ENCODE measurements around the gene LDLRAD4. TPM values are rescaled to one million over a fixed set of nuclear protein-coding genes. Genes with fewer than 3 reads are reported as not detected.

The LDLRAD4 gene
- total RNA-seq, 1 experiment from 2014 or later = not detected

DNA sequence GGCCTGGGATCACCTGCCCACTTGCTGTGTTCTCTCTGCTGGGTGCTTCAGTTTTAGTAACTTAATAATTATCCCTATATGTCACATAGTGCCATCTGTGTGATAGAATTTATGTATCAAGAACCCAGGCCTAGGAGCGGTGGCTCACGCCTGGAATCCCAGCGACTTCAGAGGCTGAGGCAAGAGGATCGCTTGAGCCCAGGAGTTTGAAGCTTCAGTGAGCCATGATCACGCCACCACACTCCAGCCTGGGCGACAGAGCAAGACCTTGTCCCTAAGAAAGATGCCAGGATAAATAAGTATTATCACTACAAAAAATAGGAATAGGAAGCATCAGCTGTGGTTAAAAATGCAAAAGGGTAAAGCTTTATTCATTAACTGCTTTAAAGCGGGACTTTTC, 267.0 kb downstream of the LDLRAD4 start:
- no peak overlapping the region for H2AFZ ChIP-seq (ENCODE audit: low read length)
- intact Hi-C loops (cut with micrococcal nuclease) = no loop called here
- no peaks in the 10 kb centered on the region for H3K79me2 ChIP-seq (ENCODE audit: low read length)
- no peaks in the 10 kb centered on the region for H3K36me3 ChIP-seq (ENCODE audit: low read depth, low read length)
- no peaks in the 10 kb centered on the region for H3K4me1 ChIP-seq (ENCODE audit: insufficient read depth, low read length)
- DNase-seq (no peak), ATAC-seq (no peak)
- no peak overlapping the region for H3K9ac ChIP-seq (ENCODE audit: low read length)
- H3K27me3 ChIP-seq (ENCODE audit: low read length) = peaks cover 96% of the 10 kb centered on the region
- no peak overlapping the region for H3K4me2 ChIP-seq (ENCODE audit: low read length)
- no peak overlapping the region for H3K4me3 ChIP-seq (ENCODE audit: low read length)
- ChIA-PET POLR2A (ENCODE audit: unreplicated experiment) (no interaction called here), CTCF (no interaction called here)
- H3K9me3 ChIP-seq (ENCODE audit: low read length) = no peaks in the 10 kb centered on the region
- H4K20me1 ChIP-seq (ENCODE audit: low read length) = no peaks in the 10 kb centered on the region
- no TSS peak for BruUV-seq (replicated peaks)
- no peaks in the 10 kb centered on the region for H3F3A ChIP-seq (ENCODE audit: low read length, unreplicated experiment)
- H3K27ac ChIP-seq (ENCODE audit: low read length) = no peak overlapping the region
- H3K9me2 ChIP-seq (replicated peaks; ENCODE audit: low read length) = no peaks in the 10 kb centered on the region
- TF ChIP-seq, protein P1, sequence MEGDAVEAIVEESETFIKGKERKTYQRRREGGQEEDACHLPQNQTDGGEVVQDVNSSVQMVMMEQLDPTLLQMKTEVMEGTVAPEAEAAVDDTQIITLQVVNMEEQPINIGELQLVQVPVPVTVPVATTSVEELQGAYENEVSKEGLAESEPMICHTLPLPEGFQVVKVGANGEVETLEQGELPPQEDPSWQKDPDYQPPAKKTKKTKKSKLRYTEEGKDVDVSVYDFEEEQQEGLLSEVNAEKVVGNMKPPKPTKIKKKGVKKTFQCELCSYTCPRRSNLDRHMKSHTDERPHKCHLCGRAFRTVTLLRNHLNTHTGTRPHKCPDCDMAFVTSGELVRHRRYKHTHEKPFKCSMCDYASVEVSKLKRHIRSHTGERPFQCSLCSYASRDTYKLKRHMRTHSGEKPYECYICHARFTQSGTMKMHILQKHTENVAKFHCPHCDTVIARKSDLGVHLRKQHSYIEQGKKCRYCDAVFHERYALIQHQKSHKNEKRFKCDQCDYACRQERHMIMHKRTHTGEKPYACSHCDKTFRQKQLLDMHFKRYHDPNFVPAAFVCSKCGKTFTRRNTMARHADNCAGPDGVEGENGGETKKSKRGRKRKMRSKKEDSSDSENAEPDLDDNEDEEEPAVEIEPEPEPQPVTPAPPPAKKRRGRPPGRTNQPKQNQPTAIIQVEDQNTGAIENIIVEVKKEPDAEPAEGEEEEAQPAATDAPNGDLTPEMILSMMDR (conservative IDR thresholded peaks at IDR 0.05; ENCODE audit: low read depth, low read length) = no peak
- TF ChIP-seq EZH2 (IDR thresholded peaks at IDR 0.05; ENCODE audit: low read length, unreplicated experiment) (no peak), EZH2phosphoT487 (IDR thresholded peaks at IDR 0.05; ENCODE audit: borderline replicate concordance, low read length) (no peak)

DNA sequence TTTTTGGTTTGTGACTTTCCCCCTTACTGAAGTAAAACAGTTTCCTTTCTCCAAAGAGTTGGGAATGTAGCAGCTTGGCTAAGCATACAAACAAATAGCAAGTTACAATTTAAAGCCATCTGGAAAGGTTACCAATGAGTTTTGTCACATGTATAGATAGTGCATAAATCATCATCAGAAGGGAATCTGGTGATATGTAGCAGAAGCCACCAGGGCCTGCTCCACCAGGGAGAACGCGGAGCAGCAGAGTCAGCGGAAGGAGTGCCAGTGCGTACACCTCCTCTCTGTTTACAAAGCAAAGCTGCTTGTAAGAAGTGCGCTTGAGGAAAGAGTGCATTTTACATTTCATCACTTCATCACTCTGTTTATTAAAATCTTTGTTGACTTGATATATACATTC, 267.7 kb downstream of the LDLRAD4 start:
- Histone ChIP-seq H3K27me3 (ENCODE audit: low read length) (peaks cover 96% of the 10 kb centered on the region), H3F3A (ENCODE audit: low read length, unreplicated experiment) (no peaks in the 10 kb centered on the region), H3K9ac (ENCODE audit: low read length) (no peak overlapping the region), H3K36me3 (ENCODE audit: low read depth, low read length) (no peaks in the 10 kb centered on the region), H3K9me3 (ENCODE audit: low read length) (no peaks in the 10 kb centered on the region), H2AFZ (ENCODE audit: low read length) (no peak overlapping the region), H3K4me2 (ENCODE audit: low read length) (no peak overlapping the region), H3K79me2 (ENCODE audit: low read length) (no peaks in the 10 kb centered on the region), H3K4me3 (ENCODE audit: low read length) (no peak overlapping the region), H3K27ac (ENCODE audit: low read length) (no peak overlapping the region), H3K4me1 (ENCODE audit: insufficient read depth, low read length) (no peaks in the 10 kb centered on the region), H3K9me2 (replicated peaks; ENCODE audit: low read length) (no peaks in the 10 kb centered on the region), H4K20me1 (ENCODE audit: low read length) (no peaks in the 10 kb centered on the region)
- DNase-seq (no peak), ATAC-seq (no peak)
- no peak for TF ChIP-seq EZH2phosphoT487 (IDR thresholded peaks at IDR 0.05; ENCODE audit: borderline replicate concordance, low read length)
- TF ChIP-seq, protein P1 (conservative IDR thresholded peaks at IDR 0.05; ENCODE audit: low read depth, low read length) = no peak
- TF ChIP-seq EZH2 (IDR thresholded peaks at IDR 0.05; ENCODE audit: low read length, unreplicated experiment) = no peak
- intact Hi-C loops (cut with micrococcal nuclease) = no loop called here
- CTCF ChIA-PET = no interaction called here
- no TSS peak for BruUV-seq (replicated peaks)
- POLR2A ChIA-PET (ENCODE audit: unreplicated experiment) = no interaction called here

DNA sequence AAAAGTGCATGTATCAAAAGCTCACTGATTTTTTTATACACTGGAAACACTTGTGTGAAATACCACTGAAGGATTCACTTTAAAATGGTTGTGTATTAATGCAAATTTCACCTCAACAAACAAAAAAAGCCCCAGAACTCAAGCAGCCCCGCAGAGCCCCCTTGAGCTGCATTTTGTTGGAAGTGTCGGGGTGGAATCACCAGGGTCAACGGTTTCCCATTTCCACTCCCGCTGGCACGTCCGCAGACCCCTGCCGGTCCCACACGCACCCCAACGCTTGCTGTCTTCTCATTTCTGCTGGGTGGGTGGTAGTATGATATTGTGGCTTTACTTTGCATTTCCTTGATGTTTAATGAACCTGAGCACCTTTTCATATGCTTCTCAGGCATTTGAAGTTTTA, 268.1 kb downstream of the LDLRAD4 start:
- Histone ChIP-seq H3K27me3 (ENCODE audit: low read length) (peaks cover 96% of the 10 kb centered on the region), H3K27ac (ENCODE audit: low read length) (no peak overlapping the region), H3K79me2 (ENCODE audit: low read length) (no peaks in the 10 kb centered on the region), H3F3A (ENCODE audit: low read length, unreplicated experiment) (no peaks in the 10 kb centered on the region), H3K36me3 (ENCODE audit: low read depth, low read length) (no peaks in the 10 kb centered on the region), H3K9ac (ENCODE audit: low read length) (no peak overlapping the region), H3K4me3 (ENCODE audit: low read length) (no peak overlapping the region), H3K4me1 (ENCODE audit: insufficient read depth, low read length) (no peaks in the 10 kb centered on the region), H3K9me2 (replicated peaks; ENCODE audit: low read length) (no peaks in the 10 kb centered on the region), H3K9me3 (ENCODE audit: low read length) (no peaks in the 10 kb centered on the region), H3K4me2 (ENCODE audit: low read length) (no peak overlapping the region), H4K20me1 (ENCODE audit: low read length) (no peaks in the 10 kb centered on the region), H2AFZ (ENCODE audit: low read length) (no peak overlapping the region)
- ChIA-PET POLR2A (ENCODE audit: unreplicated experiment) (no interaction called here), CTCF (no interaction called here)
- ATAC-seq (no peak), DNase-seq (no peak)
- intact Hi-C loops (cut with micrococcal nuclease) = no loop called here
- BruUV-seq (replicated peaks) = no TSS peak
- TF ChIP-seq EZH2phosphoT487 (IDR thresholded peaks at IDR 0.05; ENCODE audit: borderline replicate concordance, low read length) (no peak), EZH2 (IDR thresholded peaks at IDR 0.05; ENCODE audit: low read length, unreplicated experiment) (no peak)
- TF ChIP-seq, protein P1 (conservative IDR thresholded peaks at IDR 0.05; ENCODE audit: low read depth, low read length) = no peak
